ENCODE measurements around the gene GCNT4. TPM values are rescaled to one million over a fixed set of nuclear protein-coding genes. Genes with fewer than 3 reads are reported as not detected.

Gene GCNT4
- polyA plus RNA-seq, 3 donors = 0.01 TPM; not detected in 2

DNA sequence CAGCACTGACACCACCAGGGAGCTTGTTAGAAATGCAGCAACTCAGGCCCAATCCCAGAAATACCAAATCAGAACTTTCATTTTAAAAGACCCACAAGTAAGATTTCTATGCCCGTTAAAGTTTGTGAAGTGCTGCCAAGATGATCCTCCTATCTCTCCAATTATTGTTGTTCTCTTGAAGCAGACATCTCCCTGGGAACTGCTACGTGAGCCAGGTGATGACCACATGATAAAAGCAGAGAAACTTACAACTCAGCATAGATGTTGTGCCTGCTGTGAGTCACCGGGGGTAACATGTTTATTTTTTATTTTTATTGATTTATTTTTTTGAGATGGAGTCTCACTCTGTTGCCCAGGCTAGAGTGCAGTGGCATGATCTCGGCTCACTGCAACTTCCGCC is 34.4 kb downstream of the GCNT4 start:
- no peak overlapping the region for H3K4me3 Mint-ChIP-seq
- H4K20me1 ChIP-seq (ENCODE audit: insufficient read depth, low read length) = no peaks in the 10 kb centered on the region
- H3K9me3 ChIP-seq (replicated peaks in 1 of 2; ENCODE audit: control insufficient read depth in 1 of 2, insufficient read depth in 1 of 2, low read length in 2 of 2) = no peaks in the 10 kb centered on the region
- no peak overlapping the region for H3K4me2 ChIP-seq (replicated peaks; ENCODE audit: extremely low read depth, low read length, poor library complexity, severe bottlenecking)
- 100% methylated on average over 2 of the region's 5 CpGs for WGBS (ENCODE audit: insufficient coverage)
- H3K79me2 ChIP-seq (ENCODE audit: insufficient read depth, low read length) = no peaks in the 10 kb centered on the region
- peaks cover 0 to 6% (median 2%) of the 10 kb centered on the region in 3 donors for H3K27me3 Mint-ChIP-seq (ENCODE audit: low read depth in 3 of 3)
- peak overlapping the region in 1 of 7 donors; percentile 35 for H3K27ac Mint-ChIP-seq
- peaks cover 8% of the 10 kb centered on the region for H3K4me1 Mint-ChIP-seq
- intact Hi-C loops (cut with micrococcal nuclease) = no loop called here
- H2AFZ ChIP-seq (ENCODE audit: insufficient read depth, low read depth, low read length, poor library complexity, severe bottlenecking) = no peak overlapping the region
- no peaks in the 10 kb centered on the region for H3K4me1 ChIP-seq (ENCODE audit: control insufficient read depth in 1 of 2, insufficient read depth in 2 of 2, low read length in 2 of 2)
- no peaks in the 10 kb centered on the region for H3K36me3 ChIP-seq (replicated peaks in 1 of 2; ENCODE audit: control insufficient read depth in 1 of 2, insufficient read depth in 2 of 2, low read length in 2 of 2)
- peaks cover 0 to 5% (median 0%) of the 10 kb centered on the region in 7 donors for H3K9me3 Mint-ChIP-seq
- TF ChIP-seq, protein P1, sequence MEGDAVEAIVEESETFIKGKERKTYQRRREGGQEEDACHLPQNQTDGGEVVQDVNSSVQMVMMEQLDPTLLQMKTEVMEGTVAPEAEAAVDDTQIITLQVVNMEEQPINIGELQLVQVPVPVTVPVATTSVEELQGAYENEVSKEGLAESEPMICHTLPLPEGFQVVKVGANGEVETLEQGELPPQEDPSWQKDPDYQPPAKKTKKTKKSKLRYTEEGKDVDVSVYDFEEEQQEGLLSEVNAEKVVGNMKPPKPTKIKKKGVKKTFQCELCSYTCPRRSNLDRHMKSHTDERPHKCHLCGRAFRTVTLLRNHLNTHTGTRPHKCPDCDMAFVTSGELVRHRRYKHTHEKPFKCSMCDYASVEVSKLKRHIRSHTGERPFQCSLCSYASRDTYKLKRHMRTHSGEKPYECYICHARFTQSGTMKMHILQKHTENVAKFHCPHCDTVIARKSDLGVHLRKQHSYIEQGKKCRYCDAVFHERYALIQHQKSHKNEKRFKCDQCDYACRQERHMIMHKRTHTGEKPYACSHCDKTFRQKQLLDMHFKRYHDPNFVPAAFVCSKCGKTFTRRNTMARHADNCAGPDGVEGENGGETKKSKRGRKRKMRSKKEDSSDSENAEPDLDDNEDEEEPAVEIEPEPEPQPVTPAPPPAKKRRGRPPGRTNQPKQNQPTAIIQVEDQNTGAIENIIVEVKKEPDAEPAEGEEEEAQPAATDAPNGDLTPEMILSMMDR (IDR thresholded peaks at IDR 0.05) = no peak
- no peak overlapping the region for H3K9ac ChIP-seq (ENCODE audit: insufficient read depth, low read length, poor library complexity, severe bottlenecking)
- no peaks in the 10 kb centered on the region for H3K36me3 Mint-ChIP-seq
- DNase-seq = no peak
- H3K27me3 ChIP-seq (ENCODE audit: control insufficient read depth in 2 of 2, insufficient read depth in 2 of 2, low read length in 2 of 2) = no peaks in the 10 kb centered on the region
- H3K27ac ChIP-seq (ENCODE audit: low read depth in 1 of 2, low read length in 2 of 2) = no peak overlapping the region
- no peak overlapping the region for H3K4me3 ChIP-seq (replicated peaks in 1 of 3; ENCODE audit: low read depth in 2 of 3, low read length in 3 of 3)

DNA sequence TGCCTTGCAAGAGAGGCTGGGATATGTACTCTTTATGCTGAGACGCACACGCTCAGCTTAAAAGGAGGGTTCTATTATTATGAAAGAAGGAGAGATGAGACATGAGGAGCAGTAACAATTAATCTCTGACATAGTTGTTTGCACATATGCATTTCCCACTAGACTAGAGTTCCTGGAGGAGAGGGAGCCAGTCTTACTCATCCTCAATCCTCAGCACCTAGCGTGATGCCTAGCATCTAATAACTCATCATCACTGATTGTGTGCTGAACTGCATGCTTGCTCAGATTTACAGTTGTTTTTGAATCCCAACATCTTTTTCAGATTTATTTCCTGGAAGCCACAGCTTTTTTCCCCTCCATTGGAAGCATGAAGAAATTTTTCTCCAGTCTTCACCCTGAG is 35.5 kb downstream of the GCNT4 start:
- H3K27ac Mint-ChIP-seq = no peak overlapping the region

More for the DNA sequence above, 35.5 kb downstream of the GCNT4 start:
- intact Hi-C loops (cut with micrococcal nuclease) = no loop called here
- peaks cover 0 to 6% (median 2%) of the 10 kb centered on the region in 3 donors for H3K27me3 Mint-ChIP-seq (ENCODE audit: low read depth in 3 of 3)
- H3K4me3 Mint-ChIP-seq = no peak overlapping the region
- DNase-seq = no peak
- no peak overlapping the region for H3K4me2 ChIP-seq (replicated peaks; ENCODE audit: extremely low read depth, low read length, poor library complexity, severe bottlenecking)
- no peaks in the 10 kb centered on the region for H3K36me3 Mint-ChIP-seq
- TF ChIP-seq, protein P1 (IDR thresholded peaks at IDR 0.05) = no peak
- H3K27ac ChIP-seq (ENCODE audit: low read depth in 1 of 2, low read length in 2 of 2) = no peak overlapping the region
- H3K4me3 ChIP-seq (replicated peaks in 1 of 3; ENCODE audit: low read depth in 2 of 3, low read length in 3 of 3) = no peak overlapping the region
- no CpG with 5 or more reads among the region's 3 CpGs for WGBS (ENCODE audit: insufficient coverage)
- H3K36me3 ChIP-seq (replicated peaks in 1 of 2; ENCODE audit: control insufficient read depth in 1 of 2, insufficient read depth in 2 of 2, low read length in 2 of 2) = no peaks in the 10 kb centered on the region
- H4K20me1 ChIP-seq (ENCODE audit: insufficient read depth, low read length) = no peaks in the 10 kb centered on the region
- no peaks in the 10 kb centered on the region for H3K4me1 ChIP-seq (ENCODE audit: control insufficient read depth in 1 of 2, insufficient read depth in 2 of 2, low read length in 2 of 2)
- no peak overlapping the region for H3K9ac ChIP-seq (ENCODE audit: insufficient read depth, low read length, poor library complexity, severe bottlenecking)
- peaks cover 0 to 7% (median 0%) of the 10 kb centered on the region in 7 donors for H3K9me3 Mint-ChIP-seq
- H3K4me1 Mint-ChIP-seq = peaks cover 8% of the 10 kb centered on the region
- H3K9me3 ChIP-seq (replicated peaks in 1 of 2; ENCODE audit: control insufficient read depth in 1 of 2, insufficient read depth in 1 of 2, low read length in 2 of 2) = no peaks in the 10 kb centered on the region
- no peak overlapping the region for H2AFZ ChIP-seq (ENCODE audit: insufficient read depth, low read depth, low read length, poor library complexity, severe bottlenecking)
- no peaks in the 10 kb centered on the region for H3K27me3 ChIP-seq (ENCODE audit: control insufficient read depth in 2 of 2, insufficient read depth in 2 of 2, low read length in 2 of 2)
- H3K79me2 ChIP-seq (ENCODE audit: insufficient read depth, low read length) = no peaks in the 10 kb centered on the region

Measured in CD14-positive monocyte (primary cell).